CD14-positive monocyte (primary cell): ENCODE results near the gene DDAH1. TPM values are rescaled to one million over a fixed set of nuclear protein-coding genes. Genes with fewer than 3 reads are reported as not detected.

Experiments
- DNase-seq, 3 donors: peaks; one replicate each; pipeline ENCODE4 v3.0.0-alpha.2; 2011 to 2022
- H2AFZ ChIP-seq: 2 replicates; pipeline ENCODE4 v1.6.0; 2012; ENCODE audit warnings: mild to moderate bottlenecking, low read depth, low read length, inconsistent platforms; ENCODE audit not compliant: insufficient read depth, poor library complexity, severe bottlenecking
- H3K27ac ChIP-seq, 2 donors: 1 replicate in 1 of 2; 2 replicates in 1 of 2; pipeline ENCODE4 v1.5.1; 2012 to 2013; ENCODE audit warnings: low read length in 2 of 2, control low read depth in 1 of 2, inconsistent platforms in 1 of 2, low read depth in 1 of 2, mild to moderate bottlenecking in 1 of 2
- H3K27me3 ChIP-seq, 2 donors: one replicate each; pipeline versions ENCODE4 v1.6.0 to v1.6.1; 2011 to 2013; ENCODE audit warnings: low read length in 2 of 2; ENCODE audit not compliant: control insufficient read depth in 2 of 2, insufficient read depth in 2 of 2
- H3K36me3 ChIP-seq, 2 donors: replicated peaks in 1 of 2; 1 replicate in 1 of 2; 2 replicates in 1 of 2; pipeline versions ENCODE4 v1.5.1 to v1.6.1; 2012 to 2013; ENCODE audit warnings: low read length in 2 of 2, control low read depth in 1 of 2, inconsistent platforms in 1 of 2, mild to moderate bottlenecking in 1 of 2; ENCODE audit not compliant: insufficient read depth in 2 of 2, control insufficient read depth in 1 of 2
- H3K4me1 ChIP-seq, 2 donors: 1 replicate in 1 of 2; 2 replicates in 1 of 2; pipeline versions ENCODE4 v1.5.1 to v1.6.1; 2012 to 2013; ENCODE audit warnings: low read length in 2 of 2, control low read depth in 1 of 2, inconsistent platforms in 1 of 2, mild to moderate bottlenecking in 1 of 2, moderate library complexity in 1 of 2; ENCODE audit not compliant: insufficient read depth in 2 of 2, control insufficient read depth in 1 of 2
- H3K4me2 ChIP-seq: replicated peaks from 2 replicates; pipeline ENCODE3; 2012; ENCODE audit warnings: low read length, moderate library complexity, mild to moderate bottlenecking; ENCODE audit not compliant: poor library complexity, severe bottlenecking; ENCODE audit errors: extremely low read depth
- H3K4me3 ChIP-seq, 3 experiments: fragments of 200-600 bp in 1 of 3; sonication (generic) in 1 of 3; replicated peaks in 1 of 3; 1 replicate in 2 of 3; 2 replicates in 1 of 3; pipeline ENCODE4 v1.5.1; 2011 to 2013; ENCODE audit warnings: low read length in 3 of 3, mild to moderate bottlenecking in 3 of 3, control low read depth in 2 of 3, low read depth in 2 of 3, inconsistent platforms in 1 of 3, moderate library complexity in 1 of 3
- H3K79me2 ChIP-seq: 2 replicates; pipeline ENCODE4 v1.6.0; 2012; ENCODE audit warnings: mild to moderate bottlenecking, control low read depth, inconsistent platforms, low read length, moderate library complexity; ENCODE audit not compliant: insufficient read depth
- H3K9ac ChIP-seq: 2 replicates; pipeline ENCODE4 v1.6.0; 2017; ENCODE audit warnings: low read length, mild to moderate bottlenecking; ENCODE audit not compliant: insufficient read depth, poor library complexity, severe bottlenecking
- H3K9me3 ChIP-seq, 2 donors: replicated peaks in 1 of 2; 1 replicate in 1 of 2; 2 replicates in 1 of 2; pipeline versions ENCODE4 v1.5.1 to v1.6.1; 2012 to 2013; ENCODE audit warnings: low read length in 2 of 2, control low read depth in 1 of 2; ENCODE audit not compliant: control insufficient read depth in 1 of 2, insufficient read depth in 1 of 2
- H4K20me1 ChIP-seq: 2 replicates; pipeline ENCODE4 v1.6.0; 2012; ENCODE audit warnings: mild to moderate bottlenecking, low read length, control low read depth, moderate library complexity; ENCODE audit not compliant: insufficient read depth
- H3K27ac Mint-ChIP-seq, 7 donors: one replicate each; pipeline ENCODE4 v1.8.0; 2020; ENCODE audit warnings: mild to moderate bottlenecking in 7 of 7, mixed read lengths in 7 of 7, moderate library complexity in 6 of 7, inconsistent platforms in 2 of 7
- H3K27me3 Mint-ChIP-seq, 3 donors: one replicate each; pipeline ENCODE4 v1.8.0; 2021 to 2022; ENCODE audit warnings: low read depth in 3 of 3, mild to moderate bottlenecking in 3 of 3, mixed read lengths in 3 of 3, moderate library complexity in 3 of 3, inconsistent platforms in 1 of 3
- H3K36me3 Mint-ChIP-seq, 2 donors: one replicate each; pipeline ENCODE4 v1.8.0; 2020; ENCODE audit warnings: mixed read lengths in 2 of 2, inconsistent platforms in 1 of 2, mild to moderate bottlenecking in 1 of 2
- H3K4me1 Mint-ChIP-seq: one replicate; pipeline ENCODE4 v1.8.0; 2020; ENCODE audit warnings: mild to moderate bottlenecking, mixed read lengths
- H3K4me3 Mint-ChIP-seq, 2 donors: one replicate each; pipeline ENCODE4 v1.8.0; 2020; ENCODE audit warnings: mild to moderate bottlenecking in 2 of 2, mixed read lengths in 2 of 2, moderate library complexity in 1 of 2
- H3K9me3 Mint-ChIP-seq, 7 donors: one replicate each; pipeline ENCODE4 v1.8.0; 2020 to 2022; ENCODE audit warnings: mixed read lengths in 7 of 7, mild to moderate bottlenecking in 6 of 7, moderate library complexity in 6 of 7, inconsistent platforms in 2 of 7
- CTCF ChIP-seq: fragments of 200-600 bp; IDR thresholded peaks from one replicate; pipeline ENCODE4 v1.8.0; 2022; ENCODE audit warnings: antibody characterized with exemption, mild to moderate bottlenecking
- WGBS: methylation state at CpG from one replicate; pipeline ENCODE4 v1.1.5; 2013; ENCODE audit warnings: missing lambda C conversion rate; ENCODE audit not compliant: insufficient coverage; 5-methylcytosine and 5-hydroxymethylcytosine counted together
- intact Hi-C, 2 donors: fragments of 100-400 bp; cut with micrococcal nuclease; formaldehyde crosslinking; loops; one replicate each; pipeline versions ENCODE4 v1.15.0 to v1.15.1; 2023
- polyA plus RNA-seq, 3 donors: library from polyadenylated mRNA; depleted of rRNA in 1 of 3; unstranded in 2 of 3; stranded (reverse) in 1 of 3; fragments of 300-500 nt in 2 of 3; fragments of >200 nt in 1 of 3; fragmentation: Illumina TruSeq in 2 of 3; gene quantifications; 1 replicate in 2 of 3; 2 replicates in 1 of 3; pipeline ENCODE4 v1.2.3, GENCODE V29; 2012 to 2021

Gene DDAH1
- polyA plus RNA-seq, 3 donors: not detected

DNA sequence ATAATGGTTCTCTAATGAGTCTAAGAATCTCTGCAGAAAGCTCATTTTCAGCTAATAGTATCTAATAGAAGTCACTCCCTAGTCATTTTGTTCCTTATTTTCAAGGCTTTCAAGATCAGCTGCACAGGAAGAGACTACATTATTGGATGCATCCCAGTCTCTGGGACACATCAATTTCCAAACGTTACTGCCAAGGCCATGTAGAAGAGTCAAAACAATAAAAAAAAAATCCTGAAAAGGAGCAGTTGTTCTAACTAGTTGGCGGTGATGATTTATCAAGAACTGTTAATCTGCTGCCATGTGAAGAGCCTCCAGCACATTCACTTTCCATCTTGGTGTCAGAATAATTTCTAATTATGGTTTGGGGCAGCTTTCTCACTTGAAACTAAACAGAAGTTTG, 5.7 kb downstream of the DDAH1 start:
- Mint-ChIP-seq H3K27me3 (peaks cover 21 to 24% (median 24%) of the 10 kb centered on the region in 3 donors), H3K4me3 (no peak overlapping the region), H3K27ac (no peak overlapping the region), H3K4me1 (peaks cover 6% of the 10 kb centered on the region), H3K36me3 (no peaks in the 10 kb centered on the region), H3K9me3 (peaks cover 0 to 4% (median 1%) of the 10 kb centered on the region in 7 donors)
- Histone ChIP-seq H3K36me3 (no peaks in the 10 kb centered on the region), H4K20me1 (no peaks in the 10 kb centered on the region), H3K9me3 (peaks cover 0 to 4% of the 10 kb centered on the region in 2 donors), H3K4me2 (no peak overlapping the region), H3K27ac (no peak overlapping the region), H3K9ac (no peak overlapping the region), H3K4me1 (peaks cover 5% of the 10 kb centered on the region in 2 donors), H3K27me3 (peaks cover 20 to 23% of the 10 kb centered on the region in 2 donors), H3K4me3 (no peak overlapping the region), H3K79me2 (no peaks in the 10 kb centered on the region), H2AFZ (no peak overlapping the region)
- no peak for DNase-seq
- TF ChIP-seq CTCF: no peak
- intact Hi-C loops: no loop called here
- 100% methylated on average over 1 of the region's 2 CpGs for WGBS

DNA sequence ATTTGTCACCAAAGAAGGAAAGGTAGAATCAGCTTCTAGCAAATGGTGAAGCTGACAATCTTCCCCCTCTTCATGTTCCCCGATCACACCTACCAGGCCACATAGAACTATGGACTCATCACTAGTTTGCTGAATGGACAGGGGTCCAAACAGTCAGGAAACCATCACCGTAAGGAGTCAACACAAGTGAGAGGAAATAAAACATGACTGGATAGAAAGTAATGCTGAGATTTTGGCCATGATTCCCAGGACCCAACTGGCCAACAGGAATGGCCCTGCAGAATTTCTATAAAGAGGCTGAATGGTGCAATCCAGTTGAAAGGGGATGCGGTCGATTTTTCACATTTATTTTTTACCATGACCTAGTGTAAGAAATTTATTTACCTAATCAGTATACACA, 10.7 kb downstream of the DDAH1 start:
- WGBS: 100% methylated on average over 1 of the region's 4 CpGs
- no peaks in the 10 kb centered on the region for H3K36me3 Mint-ChIP-seq
- H3K9ac ChIP-seq: no peak overlapping the region
- H3K36me3 ChIP-seq: no peaks in the 10 kb centered on the region
- no peaks in the 10 kb centered on the region for H3K79me2 ChIP-seq
- H3K9me3 ChIP-seq: no peaks in the 10 kb centered on the region
- H3K27ac Mint-ChIP-seq: no peak overlapping the region
- no peak overlapping the region for H3K27ac ChIP-seq
- intact Hi-C loops: no loop called here
- H2AFZ ChIP-seq: no peak overlapping the region
- no peaks in the 10 kb centered on the region for H3K27me3 ChIP-seq
- H3K9me3 Mint-ChIP-seq: peaks cover 0 to 3% (median 0%) of the 10 kb centered on the region in 7 donors
- H3K4me3 Mint-ChIP-seq: no peak overlapping the region
- no peak for TF ChIP-seq CTCF
- no peaks in the 10 kb centered on the region for H4K20me1 ChIP-seq
- H3K4me1 Mint-ChIP-seq: no peaks in the 10 kb centered on the region
- no peak overlapping the region for H3K4me2 ChIP-seq
- no peak overlapping the region for H3K4me3 ChIP-seq
- no peaks in the 10 kb centered on the region for H3K4me1 ChIP-seq
- no peak for DNase-seq
- peaks cover 2 to 4% (median 3%) of the 10 kb centered on the region in 3 donors for H3K27me3 Mint-ChIP-seq
